Spinal cord (tissue), 10 donors: ENCODE results near the gene ST8SIA2. TPM values are rescaled to one million over a fixed set of nuclear protein-coding genes. Genes with fewer than 3 reads are reported as not detected.

Experiments
- DNase-seq, 6 donors: peaks; one replicate each; pipeline versions ENCODE4 v3.0.0 to v3.0.0-alpha.2; 2013 to 2015; ENCODE audit warnings: low spot score in 6 of 6, low read depth in 4 of 6
- H3K27ac ChIP-seq: one replicate; pipeline ENCODE4 v1.5.1; 2013; ENCODE audit warnings: low read depth, low read length, control low read depth
- H3K27me3 ChIP-seq: one replicate; pipeline ENCODE4 v1.6.1; 2013; ENCODE audit warnings: low read length; ENCODE audit not compliant: control insufficient read depth, insufficient read depth
- H3K36me3 ChIP-seq: one replicate; pipeline ENCODE4 v1.6.1; 2013; ENCODE audit warnings: low read length; ENCODE audit not compliant: control insufficient read depth, insufficient read depth
- H3K4me1 ChIP-seq: one replicate; pipeline ENCODE4 v1.6.1; 2013; ENCODE audit warnings: low read length; ENCODE audit not compliant: control insufficient read depth, insufficient read depth
- H3K4me3 ChIP-seq: one replicate; pipeline ENCODE4 v1.5.1; 2013; ENCODE audit warnings: low read depth, low read length, control low read depth
- H3K9me3 ChIP-seq: one replicate; pipeline ENCODE4 v1.6.1; 2013; ENCODE audit warnings: low read length; ENCODE audit not compliant: control insufficient read depth, insufficient read depth
- WGBS: methylation state at CpG from one replicate; pipeline ENCODE4 v1.1.5; 2013; ENCODE audit warnings: missing lambda C conversion rate; ENCODE audit not compliant: insufficient coverage; 5-methylcytosine and 5-hydroxymethylcytosine counted together
- polyA plus RNA-seq, 2 donors: library from polyadenylated mRNA; unstranded; fragments of 120-200 nt; gene quantifications; one replicate each; pipeline ENCODE4 v1.2.1, GENCODE V29; 2013; ENCODE audit not compliant: insufficient read length in 2 of 2
- total RNA-seq, 2 donors: library from RNA; depleted of rRNA in 1 of 2; stranded (reverse); fragments of 120-200 nt in 1 of 2; fragments of >200 nt in 1 of 2; gene quantifications; one replicate each; pipeline versions ENCODE4 v1.2.3 to v1.2.4, GENCODE V29; 2013 to 2014
- donor health status: healthy.

The ST8SIA2 gene
- total and polyA plus RNA-seq, 4 donors = 8.5 to 26.7 (median 16.5) TPM

GRCh38 chr15:92366381-92366780 lies 27.3 kb upstream of the ST8SIA2 start:
- no peak for DNase-seq
- Histone ChIP-seq H3K36me3 (no peaks in the 10 kb centered on the region), H3K27me3 (no peaks in the 10 kb centered on the region), H3K4me1 (no peaks in the 10 kb centered on the region), H3K4me3 (no peak overlapping the region), H3K9me3 (no peaks in the 10 kb centered on the region), H3K27ac (no peak overlapping the region)
- whole genome bisulfite sequencing = 95% methylated on average over 5 of the region's 5 CpGs

GRCh38 chr15:92375057-92375456 lies 18.6 kb upstream of the ST8SIA2 start:
- Histone ChIP-seq H3K4me3 (no peak overlapping the region), H3K36me3 (no peaks in the 10 kb centered on the region), H3K9me3 (no peaks in the 10 kb centered on the region), H3K4me1 (no peaks in the 10 kb centered on the region), H3K27ac (no peak overlapping the region), H3K27me3 (no peaks in the 10 kb centered on the region)
- no peak for DNase-seq
- 79% methylated on average over 1 of the region's 1 CpG for WGBS

- Histone ChIP-seq H3K4me3 (no peak overlapping the region), H3K36me3 (no peaks in the 10 kb centered on the region), H3K27ac (no peak overlapping the region), H3K27me3 (no peaks in the 10 kb centered on the region), H3K4me1 (no peaks in the 10 kb centered on the region), H3K9me3 (no peaks in the 10 kb centered on the region)
- DNase-seq = no peak
- WGBS = 100% methylated on average over 2 of the region's 3 CpGs
Measured at GRCh38 chr15:92376109-92376508, 17.6 kb upstream of the ST8SIA2 start.

GRCh38 chr15:92377083-92377789 lies 16.4 kb upstream of the ST8SIA2 start:
- H3K27ac ChIP-seq = no peak overlapping the region
- no peaks in the 10 kb centered on the region for H3K4me1 ChIP-seq
- 78% methylated on average over 9 of the region's 10 CpGs for WGBS
- H3K4me3 ChIP-seq = no peak overlapping the region
- H3K27me3 ChIP-seq = no peaks in the 10 kb centered on the region
- H3K9me3 ChIP-seq = peaks cover 2% of the 10 kb centered on the region
- DNase-seq = no peak
- H3K36me3 ChIP-seq = no peaks in the 10 kb centered on the region

GRCh38 chr15:92383519-92384324 lies 10.0 kb upstream of the ST8SIA2 start:
- peaks cover 2% of the 10 kb centered on the region for H3K9me3 ChIP-seq
- no peak overlapping the region for H3K27ac ChIP-seq
- H3K36me3 ChIP-seq = no peaks in the 10 kb centered on the region
- DNase-seq = no peak
- 65% methylated on average over 5 of the region's 10 CpGs for WGBS
- no peaks in the 10 kb centered on the region for H3K4me1 ChIP-seq
- H3K27me3 ChIP-seq = no peaks in the 10 kb centered on the region
- H3K4me3 ChIP-seq = no peak overlapping the region

GRCh38 chr15:92384381-92384780 lies 9.3 kb upstream of the ST8SIA2 start:
- DNase-seq = peak in 1 of 6 donors; percentile 55
- H3K4me1 ChIP-seq = no peaks in the 10 kb centered on the region
- no peak overlapping the region for H3K27ac ChIP-seq
- no peaks in the 10 kb centered on the region for H3K36me3 ChIP-seq
- H3K27me3 ChIP-seq = no peaks in the 10 kb centered on the region
- no peak overlapping the region for H3K4me3 ChIP-seq
- no CpG with 5 or more reads among the region's 2 CpGs for WGBS
- peaks cover 2% of the 10 kb centered on the region for H3K9me3 ChIP-seq

GRCh38 chr15:92385096-92385495 lies 8.6 kb upstream of the ST8SIA2 start:
- no peaks in the 10 kb centered on the region for H3K36me3 ChIP-seq
- no peaks in the 10 kb centered on the region for H3K4me1 ChIP-seq
- no peak overlapping the region for H3K4me3 ChIP-seq
- DNase-seq = no peak
- no CpG with 5 or more reads among the region's 2 CpGs for WGBS
- H3K27ac ChIP-seq = no peak overlapping the region
- peaks cover 2% of the 10 kb centered on the region for H3K9me3 ChIP-seq
- H3K27me3 ChIP-seq = no peaks in the 10 kb centered on the region

GRCh38 chr15:92391640-92392039 lies 2.0 kb upstream of the ST8SIA2 start:
- Histone ChIP-seq H3K27ac (no peak overlapping the region), H3K9me3 (no peaks in the 10 kb centered on the region), H3K27me3 (peaks cover 20% of the 10 kb centered on the region), H3K4me1 (peaks cover 39% of the 10 kb centered on the region), H3K4me3 (no peak overlapping the region), H3K36me3 (no peaks in the 10 kb centered on the region)
- WGBS = no CpG with 5 or more reads among the region's 4 CpGs
- peak in 2 of 6 donors; percentile 51 to 70 for DNase-seq

- no peak overlapping the region for H3K4me3 ChIP-seq
- H3K27me3 ChIP-seq = peaks cover 20% of the 10 kb centered on the region
- no peak overlapping the region for H3K27ac ChIP-seq
- peaks cover 42% of the 10 kb centered on the region for H3K4me1 ChIP-seq
- WGBS = 39% methylated on average over 4 of the region's 7 CpGs
- H3K9me3 ChIP-seq = no peaks in the 10 kb centered on the region
- H3K36me3 ChIP-seq = no peaks in the 10 kb centered on the region
- DNase-seq = peak in 2 of 6 donors; percentile 13 to 32
Measured at GRCh38 chr15:92392462-92392861, 1.2 kb upstream of the ST8SIA2 start.

- no peaks in the 10 kb centered on the region for H3K9me3 ChIP-seq
- peak overlapping the region; percentile 61 for H3K4me3 ChIP-seq
- no peaks in the 10 kb centered on the region for H3K36me3 ChIP-seq
- under 1% methylated on average over 32 of the region's 34 CpGs for WGBS
- no peak overlapping the region for H3K27ac ChIP-seq
- DNase-seq = peak in 4 of 6 donors; percentile 15 to 73 (median 48)
- peaks cover 42% of the 10 kb centered on the region for H3K4me1 ChIP-seq
- H3K27me3 ChIP-seq = peaks cover 20% of the 10 kb centered on the region
Measured at GRCh38 chr15:92393980-92394308, 263 bp downstream of the ST8SIA2 start.
